ENCODE results near the gene TTC27. TPM values are rescaled to one million over a fixed set of nuclear protein-coding genes. Genes with fewer than 3 reads are reported as not detected.

The TTC27 gene
- polyA plus RNA-seq, 1 donor (not counting 4 experiments of a cell fraction or from before 2014, with no cell fraction given), result 28.7 TPM

GRCh38 chr2:32745191-32745590, 117.3 kb downstream of the TTC27 start:
- Histone ChIP-seq H4K20me1 (ENCODE audit: control insufficient read depth, extremely low read depth, insufficient read depth, low read length) (no peaks in the 10 kb centered on the region), H3K4me2 (ENCODE audit: control insufficient read depth, extremely low read depth, insufficient read depth, low read depth, low read length) (no peak overlapping the region), H2AFZ (ENCODE audit: control insufficient read depth, low read length) (no peak overlapping the region), H3K79me2 (ENCODE audit: control insufficient read depth, insufficient read depth, low read length) (no peaks in the 10 kb centered on the region), H3K4me1 (ENCODE audit: control insufficient read depth, extremely low read depth, insufficient read depth, low read length) (peaks cover 20% of the 10 kb centered on the region), H3K36me3 (ENCODE audit: control insufficient read depth in 2 of 2, extremely low read depth in 1 of 2, insufficient read depth in 2 of 2, low read length in 2 of 2) (peaks cover 0 to 1% of the 10 kb centered on the region in 2 experiments), H3K9ac (ENCODE audit: control insufficient read depth, extremely low read depth, insufficient read depth, low read length) (no peak overlapping the region), H3K9me3 (ENCODE audit: control insufficient read depth, low read depth, low read length) (no peaks in the 10 kb centered on the region), H3K9me1 (ENCODE audit: control insufficient read depth, extremely low read depth, insufficient read depth, low read length) (no peaks in the 10 kb centered on the region), H3K27ac (ENCODE audit: control insufficient read depth, insufficient read depth, low read length) (no peak overlapping the region), H3K4me3 (ENCODE audit: control insufficient read depth in 2 of 3, extremely low read depth in 1 of 3, insufficient read depth in 2 of 3, low read depth in 1 of 3, low read length in 3 of 3) (no peak overlapping the region), H3K27me3 (ENCODE audit: control insufficient read depth, extremely low read depth, insufficient read depth, low read length) (no peaks in the 10 kb centered on the region)
- no peak for DNase-seq (ENCODE audit: low read depth, low spot score)
- TF ChIP-seq CTCF (optimal IDR thresholded peaks at IDR 0.05 in 1 of 3, IDR thresholded peaks at IDR 0.05 in 1 of 3, conservative IDR thresholded peaks at IDR 0.05 in 1 of 3; ENCODE audit: extremely low read depth in 1 of 3, insufficient read depth in 2 of 3, low read length in 3 of 3) (no peak), EZH2 (IDR thresholded peaks at IDR 0.05; ENCODE audit: low read length) (no peak)
- FAIRE-seq, result no peak
- dilution Hi-C loops (cut with MboI; ENCODE audit: extremely low pct_ligation_motif_present, low sequenced_read_pairs), result no loop called here

GRCh38 chr2:32745675-32746074, 117.8 kb downstream of the TTC27 start:
- DNase-seq (ENCODE audit: low read depth, low spot score), result no peak
- dilution Hi-C loops (cut with MboI; ENCODE audit: extremely low pct_ligation_motif_present, low sequenced_read_pairs), result no loop called here
- Histone ChIP-seq H3K9me3 (ENCODE audit: control insufficient read depth, low read depth, low read length) (no peaks in the 10 kb centered on the region), H2AFZ (ENCODE audit: control insufficient read depth, low read length) (no peak overlapping the region), H3K79me2 (ENCODE audit: control insufficient read depth, insufficient read depth, low read length) (no peaks in the 10 kb centered on the region), H3K9ac (ENCODE audit: control insufficient read depth, extremely low read depth, insufficient read depth, low read length) (no peak overlapping the region), H3K36me3 (ENCODE audit: control insufficient read depth in 2 of 2, extremely low read depth in 1 of 2, insufficient read depth in 2 of 2, low read length in 2 of 2) (peaks cover 0 to 2% of the 10 kb centered on the region in 2 experiments), H3K4me1 (ENCODE audit: control insufficient read depth, extremely low read depth, insufficient read depth, low read length) (peaks cover 20% of the 10 kb centered on the region), H3K4me2 (ENCODE audit: control insufficient read depth, extremely low read depth, insufficient read depth, low read depth, low read length) (no peak overlapping the region), H3K9me1 (ENCODE audit: control insufficient read depth, extremely low read depth, insufficient read depth, low read length) (no peaks in the 10 kb centered on the region), H3K27ac (ENCODE audit: control insufficient read depth, insufficient read depth, low read length) (no peak overlapping the region), H4K20me1 (ENCODE audit: control insufficient read depth, extremely low read depth, insufficient read depth, low read length) (no peaks in the 10 kb centered on the region), H3K4me3 (ENCODE audit: control insufficient read depth in 2 of 3, extremely low read depth in 1 of 3, insufficient read depth in 2 of 3, low read depth in 1 of 3, low read length in 3 of 3) (no peak overlapping the region), H3K27me3 (ENCODE audit: control insufficient read depth, extremely low read depth, insufficient read depth, low read length) (no peaks in the 10 kb centered on the region)
- TF ChIP-seq CTCF (optimal IDR thresholded peaks at IDR 0.05 in 1 of 3, IDR thresholded peaks at IDR 0.05 in 1 of 3, conservative IDR thresholded peaks at IDR 0.05 in 1 of 3; ENCODE audit: extremely low read depth in 1 of 3, insufficient read depth in 2 of 3, low read length in 3 of 3) (no peak), EZH2 (IDR thresholded peaks at IDR 0.05; ENCODE audit: low read length) (no peak)
- no peak for FAIRE-seq

Measured in keratinocyte (primary cell).